ENCODE data around the gene LIPE.

GRCh38 chr19:42475366-42475765 is 48.2 kb upstream of the LIPE start:
- TF ChIP-seq, protein P1, sequence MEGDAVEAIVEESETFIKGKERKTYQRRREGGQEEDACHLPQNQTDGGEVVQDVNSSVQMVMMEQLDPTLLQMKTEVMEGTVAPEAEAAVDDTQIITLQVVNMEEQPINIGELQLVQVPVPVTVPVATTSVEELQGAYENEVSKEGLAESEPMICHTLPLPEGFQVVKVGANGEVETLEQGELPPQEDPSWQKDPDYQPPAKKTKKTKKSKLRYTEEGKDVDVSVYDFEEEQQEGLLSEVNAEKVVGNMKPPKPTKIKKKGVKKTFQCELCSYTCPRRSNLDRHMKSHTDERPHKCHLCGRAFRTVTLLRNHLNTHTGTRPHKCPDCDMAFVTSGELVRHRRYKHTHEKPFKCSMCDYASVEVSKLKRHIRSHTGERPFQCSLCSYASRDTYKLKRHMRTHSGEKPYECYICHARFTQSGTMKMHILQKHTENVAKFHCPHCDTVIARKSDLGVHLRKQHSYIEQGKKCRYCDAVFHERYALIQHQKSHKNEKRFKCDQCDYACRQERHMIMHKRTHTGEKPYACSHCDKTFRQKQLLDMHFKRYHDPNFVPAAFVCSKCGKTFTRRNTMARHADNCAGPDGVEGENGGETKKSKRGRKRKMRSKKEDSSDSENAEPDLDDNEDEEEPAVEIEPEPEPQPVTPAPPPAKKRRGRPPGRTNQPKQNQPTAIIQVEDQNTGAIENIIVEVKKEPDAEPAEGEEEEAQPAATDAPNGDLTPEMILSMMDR (IDR thresholded peaks at IDR 0.05), result no peak
- TF ChIP-seq POLR2A (IDR thresholded peaks at IDR 0.05; ENCODE audit: low read depth), result no peak
